Cardiac muscle cell (in vitro differentiated cells and primary cell): ENCODE measurements around the gene AK5. TPM values are rescaled to one million over a fixed set of nuclear protein-coding genes. Genes with fewer than 3 reads are reported as not detected.
"Not testable (repeated sequence)": the region's sequence is repeated elsewhere in the genome, so short reads cannot be mapped to it uniquely, and the experiment has no call there.

Source experiments
- DNase-seq, 2 donors: peaks; one replicate each; pipeline versions ENCODE4 v3.0.0 to v3.0.0-alpha.2; 2010 to 2017; ENCODE audit warnings: low read depth in 1 of 2, low spot score in 1 of 2
- H3K27ac ChIP-seq: fragments of 200-600 bp; sonication (generic); 2 replicates; pipeline ENCODE4 v1.5.1; 2016
- H3K27me3 ChIP-seq: fragments of 200-600 bp; sonication (generic); 2 replicates; pipeline ENCODE4 v1.6.0; 2016; ENCODE audit warnings: control low read depth
- H3K36me3 ChIP-seq: fragments of 200-600 bp; sonication (generic); 2 replicates; pipeline ENCODE4 v1.5.1; 2016; ENCODE audit warnings: control low read depth
- H3K4me1 ChIP-seq: fragments of 200-600 bp; sonication (generic); 2 replicates; pipeline ENCODE4 v1.8.1; 2017; ENCODE audit warnings: low read depth, mild to moderate bottlenecking, mixed run types
- H3K4me3 ChIP-seq: fragments of 200-600 bp; sonication (generic); 2 replicates; pipeline ENCODE4 v1.5.1; 2016; ENCODE audit warnings: mild to moderate bottlenecking
- H3K9me3 ChIP-seq: fragments of 200-600 bp; sonication (generic); 2 replicates; pipeline ENCODE4 v1.5.1; 2017; ENCODE audit warnings: low read depth, mild to moderate bottlenecking, control low read depth
- CTCF ChIP-seq: IDR thresholded peaks from 2 replicates; pipeline ENCODE4 v1.5.1; 2012; ENCODE audit warnings: low read depth, mild to moderate bottlenecking, low read length
- polyA plus RNA-seq: library from polyadenylated mRNA; unstranded; fragments of >200 nt; fragmentation: Nextera tagmentation; extraction: Ambion mirVana; gene quantifications from 2 replicates; pipeline ENCODE4 v1.2.1, GENCODE V29; 2016
- total RNA-seq: library from RNA; depleted of rRNA; stranded (reverse); fragments of >200 nt; gene quantifications from 2 replicates; pipeline ENCODE4 v1.2.3, GENCODE V29; 2016

AK5 gene
- total and polyA plus RNA-seq, 2 experiments from 2014 or later = 0.69 to 0.97 TPM

GRCh38 chr1:77509898-77510297 lies 228.1 kb downstream of the AK5 start:
- H3K36me3 ChIP-seq = no peaks in the 10 kb centered on the region
- H3K27ac ChIP-seq = no peak overlapping the region
- no peak for DNase-seq
- H3K4me1 ChIP-seq = peaks cover 4% of the 10 kb centered on the region
- H3K9me3 ChIP-seq = no peaks in the 10 kb centered on the region
- H3K4me3 ChIP-seq = no peak overlapping the region
- TF ChIP-seq CTCF = no peak
- H3K27me3 ChIP-seq = no peaks in the 10 kb centered on the region

- DNase-seq = peak in 1 of 2 donors; percentile 82
- Histone ChIP-seq H3K4me1 (peaks cover 8% of the 10 kb centered on the region), H3K27me3 (no peaks in the 10 kb centered on the region), H3K36me3 (no peaks in the 10 kb centered on the region), H3K27ac (no peak overlapping the region), H3K9me3 (no peaks in the 10 kb centered on the region), H3K4me3 (no peak overlapping the region)
- TF ChIP-seq CTCF = no peak
These were observed 229.6 kb downstream of the AK5 start for GRCh38 chr1:77511440-77511840.

GRCh38 chr1:77512650-77513049 lies 230.8 kb downstream of the AK5 start:
- H3K27ac ChIP-seq, H3K4me1 ChIP-seq, DNase-seq, H3K27me3 ChIP-seq, H3K9me3 ChIP-seq, H3K4me3 ChIP-seq, H3K36me3 ChIP-seq: not testable (repeated sequence)

GRCh38 chr1:77513839-77514763 lies 232.3 kb downstream of the AK5 start:
- Histone ChIP-seq H3K4me3 (no peak overlapping the region), H3K36me3 (no peaks in the 10 kb centered on the region), H3K4me1 (peaks cover 8% of the 10 kb centered on the region), H3K27me3 (no peaks in the 10 kb centered on the region), H3K27ac (peak overlapping the region; percentile 45), H3K9me3 (no peaks in the 10 kb centered on the region)
- DNase-seq = peak; percentile 39 to 94
- no peak for TF ChIP-seq CTCF

- no peaks in the 10 kb centered on the region for H3K36me3 ChIP-seq
- DNase-seq = peak; percentile 69 to 79
- peak overlapping the region; percentile 45 for H3K27ac ChIP-seq
- H3K4me3 ChIP-seq = no peak overlapping the region
- H3K27me3 ChIP-seq = no peaks in the 10 kb centered on the region
- peaks cover 8% of the 10 kb centered on the region for H3K4me1 ChIP-seq
- no peaks in the 10 kb centered on the region for H3K9me3 ChIP-seq
- TF ChIP-seq CTCF = peak; percentile 39
These were observed 233.3 kb downstream of the AK5 start for GRCh38 chr1:77514921-77515776.
